ENCODE measurements around the gene NDC1. TPM values are rescaled to one million over a fixed set of nuclear protein-coding genes. Genes with fewer than 3 reads are reported as not detected.

NDC1 gene
- total and polyA plus RNA-seq, 2 donors (not counting 3 experiments of a cell fraction or from before 2014, with no cell fraction given) = 23.2 to 29.2 TPM

GRCh38 chr1:53804791-53805505 lies 33.1 kb downstream of the NDC1 start:
- Histone ChIP-seq H4K20me1 (replicated peaks; ENCODE audit: control insufficient read depth, extremely low read depth, insufficient read depth, low read length) (no peaks in the 10 kb centered on the region), H3K4me2 (ENCODE audit: insufficient read depth, low read length) (no peak overlapping the region), H3K27me3 (ENCODE audit: control insufficient read depth in 2 of 2, insufficient read depth in 2 of 2, low read length in 2 of 2) (no peaks in the 10 kb centered on the region), H3K27ac (ENCODE audit: insufficient read depth, low read depth, low read length) (no peak overlapping the region), H3K9ac (replicated peaks; ENCODE audit: extremely low read depth, insufficient read depth, low read length) (no peak overlapping the region), H3K9me3 (replicated peaks; ENCODE audit: control insufficient read depth, insufficient read depth, low read length) (no peaks in the 10 kb centered on the region), H3K4me1 (ENCODE audit: control insufficient read depth, extremely low read depth, insufficient read depth, low read length) (no peaks in the 10 kb centered on the region), H3K4me3 (replicated peaks in 1 of 3; ENCODE audit: insufficient read depth in 1 of 3, low read depth in 1 of 3, low read length in 3 of 3) (no peak overlapping the region), H3K9me1 (replicated peaks; ENCODE audit: control insufficient read depth, extremely low read depth, insufficient read depth, low read length) (no peaks in the 10 kb centered on the region), H3K79me2 (ENCODE audit: control insufficient read depth, insufficient read depth, low read length) (peaks cover 2% of the 10 kb centered on the region), H3K36me3 (ENCODE audit: control insufficient read depth in 2 of 2, extremely low read depth in 1 of 2, insufficient read depth in 2 of 2, low read length in 2 of 2) (peaks cover 0 to 10% of the 10 kb centered on the region in 2 experiments), H2AFZ (ENCODE audit: low read depth, low read length) (no peak overlapping the region)
- BruUV-seq (replicated peaks) = no TSS peak
- TF ChIP-seq POLR2AphosphoS5 (IDR thresholded peaks at IDR 0.05; ENCODE audit: insufficient read depth, low read depth, low read length) (no peak), EZH2 (IDR thresholded peaks at IDR 0.05; ENCODE audit: borderline replicate concordance, low read depth, low read length, severe bottlenecking) (no peak), MYC (IDR thresholded peaks at IDR 0.05; ENCODE audit: low read depth, low read length) (no peak), MAX (IDR thresholded peaks at IDR 0.05; ENCODE audit: insufficient read depth, insufficient read length) (no peak), POLR2A (IDR thresholded peaks at IDR 0.05; ENCODE audit: low read depth, low read length) (no peak), CTCF (IDR thresholded peaks at IDR 0.05; ENCODE audit: extremely low read depth in 1 of 2, insufficient read depth in 1 of 2, low read depth in 1 of 2, low read length in 2 of 2) (no peak), JUN (IDR thresholded peaks at IDR 0.05; ENCODE audit: borderline replicate concordance, insufficient read depth, insufficient read length, low read depth) (no peak), FOS (IDR thresholded peaks at IDR 0.05; ENCODE audit: borderline replicate concordance, insufficient read depth, low read length) (no peak)
- ChIA-PET CTCF (interaction anchor here (0.6 kb wide), 1 partner anchor 9 kb away, joined by 3 read pairs; no protein-coding TSS in a partner anchor), POLR2A (no interaction called here)
- DNase-seq (ENCODE audit: low read depth, low spot score) (no peak), FAIRE-seq (no peak)
- dilution Hi-C loops (cut with MboI; ENCODE audit: extremely low pct_ligation_motif_present, low sequenced_read_pairs) = no loop called here
- intact Hi-C loops (cut with micrococcal nuclease) = no loop called here

All from endothelial cell of umbilical vein (primary cell).